IMR-90 (cell line): ENCODE results near the gene DRD3. TPM values are rescaled to one million over a fixed set of nuclear protein-coding genes. Genes with fewer than 3 reads are reported as not detected.

Source experiments
- ATAC-seq: fragments of 200-7000 bp; cut with Tn5 transposase; 2 replicates; pipeline ENCODE4 v1.9.1; 2020; ENCODE audit warnings: low read depth, mild to moderate bottlenecking, moderate library complexity
- BruUV-seq: library from RNA; stranded (reverse); fragments of 400-500 nt; replicated peaks from 2 replicates; lab custom pipeline; 2021; lab: Mats Ljungman, UMichigan
- CTCF ChIA-PET: fragments of 300-600 bp; formaldehyde crosslinking; extraction: SDS; loops from one replicate; lab custom pipeline; 2021; ENCODE audit warnings: antibody characterized with exemption; lab: Yijun Ruan, JAX
- POLR2A ChIA-PET: fragments of 300-600 bp; sonication (Branson Sonifier 250); formaldehyde crosslinking; loops from one replicate; lab custom pipeline; 2022; ENCODE audit warnings: antibody characterized with exemption; ENCODE audit not compliant: unreplicated experiment; lab: Charles Lee
- DNase-seq: peaks from one replicate; pipeline ENCODE4 v3.0.0; 2013
- H2AFZ ChIP-seq: replicated peaks from 2 replicates; pipeline ENCODE3; 2013; ENCODE audit warnings: low read length, mild to moderate bottlenecking; ENCODE audit not compliant: poor library complexity
- H2AK5ac ChIP-seq: 2 replicates; pipeline ENCODE4 v1.6.1; 2013; ENCODE audit warnings: low read depth, low read length, inconsistent platforms
- H2AK9ac ChIP-seq: replicated peaks from 2 replicates; pipeline ENCODE3; 2013; ENCODE audit warnings: mild to moderate bottlenecking, low read depth, low read length, moderate library complexity; ENCODE audit not compliant: poor library complexity
- H2BK120ac ChIP-seq: 2 replicates; pipeline ENCODE4 v1.6.1; 2013; ENCODE audit warnings: low read depth, low read length, inconsistent platforms
- H2BK15ac ChIP-seq: 3 replicates; pipeline ENCODE4 v1.6.1; 2013; ENCODE audit warnings: low read depth, low read length, inconsistent platforms
- H2BK20ac ChIP-seq: 2 replicates; pipeline ENCODE4 v1.6.1; 2013; ENCODE audit warnings: low read depth, mild to moderate bottlenecking, inconsistent platforms, low read length, moderate library complexity
- H2BK5ac ChIP-seq: 2 replicates; pipeline ENCODE4 v1.6.1; 2013; ENCODE audit warnings: mild to moderate bottlenecking, low read depth, low read length, inconsistent platforms; ENCODE audit not compliant: poor library complexity, severe bottlenecking
- H3K14ac ChIP-seq: replicated peaks from 2 replicates; pipeline ENCODE4 v1.6.1; 2013; ENCODE audit warnings: low read depth, low read length, inconsistent platforms
- H3K18ac ChIP-seq: 2 replicates; pipeline ENCODE4 v1.6.1; 2013; ENCODE audit warnings: low read depth, low read length, control low read depth
- H3K23ac ChIP-seq: 2 replicates; pipeline ENCODE4 v1.6.1; 2013; ENCODE audit warnings: low read depth, low read length, inconsistent platforms
- H3K27ac ChIP-seq: 2 replicates; pipeline ENCODE4 v1.5.1; 2013; ENCODE audit warnings: mild to moderate bottlenecking, control low read depth, low read length; ENCODE audit not compliant: insufficient read depth
- H3K27me3 ChIP-seq: 2 replicates; pipeline ENCODE4 v1.6.1; 2013; ENCODE audit warnings: low read length; ENCODE audit not compliant: control insufficient read depth, insufficient read depth
- H3K36me3 ChIP-seq: 2 replicates; pipeline ENCODE4 v1.6.1; 2013; ENCODE audit warnings: low read length, mixed read lengths; ENCODE audit not compliant: control insufficient read depth, insufficient read depth
- H3K4ac ChIP-seq: 2 replicates; pipeline ENCODE4 v1.6.1; 2013; ENCODE audit warnings: low read depth, low read length, inconsistent platforms
- H3K4me1 ChIP-seq: 2 replicates; pipeline ENCODE4 v1.6.1; 2013; ENCODE audit warnings: low read length, mixed read lengths; ENCODE audit not compliant: control insufficient read depth, insufficient read depth
- H3K4me2 ChIP-seq: 2 replicates; pipeline ENCODE4 v1.6.1; 2013; ENCODE audit warnings: low read depth, mild to moderate bottlenecking, control low read depth, low read length, moderate library complexity
- H3K4me3 ChIP-seq: 2 replicates; pipeline ENCODE4 v1.5.1; 2013; ENCODE audit warnings: low read depth, mild to moderate bottlenecking, control low read depth, low read length, moderate library complexity; ENCODE audit not compliant: insufficient read depth
- H3K56ac ChIP-seq: 2 replicates; pipeline ENCODE4 v1.6.1; 2013; ENCODE audit warnings: low read length, inconsistent platforms; ENCODE audit not compliant: insufficient read depth; ENCODE audit errors: extremely low read depth
- H3K79me1 ChIP-seq, 2 experiments: 2 replicates each; pipeline ENCODE4 v1.6.1; 2013; ENCODE audit warnings: low read length in 2 of 2, inconsistent platforms in 1 of 2, low read depth in 1 of 2
- H3K9ac ChIP-seq: 2 replicates; pipeline ENCODE4 v1.6.1; 2013; ENCODE audit warnings: low read depth, low read length, control low read depth
- H3K9me1 ChIP-seq: 2 replicates; pipeline ENCODE4 v1.6.1; 2013; ENCODE audit warnings: low read length, inconsistent platforms; ENCODE audit not compliant: insufficient read depth
- H3K9me3 ChIP-seq: 2 replicates; pipeline ENCODE4 v1.6.1; 2013; ENCODE audit warnings: low read length; ENCODE audit not compliant: control insufficient read depth, insufficient read depth
- H4K20me1 ChIP-seq: 2 replicates; pipeline ENCODE4 v1.6.1; 2013; ENCODE audit warnings: low read length, inconsistent platforms; ENCODE audit not compliant: insufficient read depth
- H4K5ac ChIP-seq: 2 replicates; pipeline ENCODE4 v1.6.1; 2013; ENCODE audit warnings: mild to moderate bottlenecking, low read depth, low read length, control low read depth
- H4K8ac ChIP-seq, 2 experiments: 2 replicates each; pipeline ENCODE4 v1.6.1; 2013; ENCODE audit warnings: low read depth in 2 of 2, low read length in 2 of 2, control low read depth in 1 of 2, inconsistent platforms in 1 of 2
- H4K91ac ChIP-seq: 2 replicates; pipeline ENCODE4 v1.6.1; 2013; ENCODE audit warnings: low read depth, low read length, inconsistent platforms; ENCODE audit not compliant: insufficient read depth
- BHLHE40 ChIP-seq: fragments of 150-350 bp; IDR thresholded peaks from 2 replicates; pipeline ENCODE4 v1.6.1; 2016; ENCODE audit warnings: mild to moderate bottlenecking, low read depth, low read length
- CEBPB ChIP-seq: IDR thresholded peaks from 2 replicates; pipeline ENCODE4 v1.6.1; 2012; ENCODE audit warnings: low read depth, low read length, improper control_type of control experiment
- CHD1 ChIP-seq: IDR thresholded peaks from 2 replicates; pipeline ENCODE4 v1.6.1; 2012; ENCODE audit warnings: low read depth, low read length, improper control_type of control experiment
- FOS ChIP-seq: fragments of 150-350 bp; IDR thresholded peaks from 2 replicates; pipeline ENCODE4 v1.6.1; 2016; ENCODE audit warnings: low read depth, low read length
- MAFK ChIP-seq: IDR thresholded peaks from 2 replicates; pipeline ENCODE4 v1.6.1; 2012; ENCODE audit warnings: low read depth, low read length, improper control_type of control experiment
- MAZ ChIP-seq: IDR thresholded peaks from 2 replicates; pipeline ENCODE4 v1.6.1; 2012; ENCODE audit warnings: low read depth, mild to moderate bottlenecking, low read length, improper control_type of control experiment, moderate library complexity, borderline replicate concordance
- MXI1 ChIP-seq: IDR thresholded peaks from 2 replicates; pipeline ENCODE4 v1.6.1; 2012; ENCODE audit warnings: low read depth, mild to moderate bottlenecking, low read length, moderate library complexity, borderline replicate concordance
- NFE2L2 ChIP-seq: fragments of 150-350 bp; IDR thresholded peaks from 2 replicates; pipeline ENCODE4 v1.6.1; 2016; ENCODE audit warnings: low read depth, mild to moderate bottlenecking, low read length
- POLR2A ChIP-seq: IDR thresholded peaks from 2 replicates; pipeline ENCODE4 v1.6.1; 2012; ENCODE audit warnings: mild to moderate bottlenecking, low read depth, low read length
- RAD21 ChIP-seq: IDR thresholded peaks from 2 replicates; pipeline ENCODE4 v1.6.1; 2012; ENCODE audit warnings: low read length, improper control_type of control experiment
- RCOR1 ChIP-seq: IDR thresholded peaks from 2 replicates; pipeline ENCODE4 v1.6.1; 2012; ENCODE audit warnings: mild to moderate bottlenecking, low read length, improper control_type of control experiment; ENCODE audit not compliant: insufficient replicate concordance
- RFX5 ChIP-seq: IDR thresholded peaks from 2 replicates; pipeline ENCODE4 v1.8.0; 2012; ENCODE audit warnings: low read depth, mild to moderate bottlenecking, low read length, moderate library complexity
- SMC3 ChIP-seq: fragments of 150-350 bp; IDR thresholded peaks from 2 replicates; pipeline ENCODE4 v1.6.1; 2016; ENCODE audit warnings: low read depth, mild to moderate bottlenecking, antibody characterized with exemption, low read length, moderate library complexity
- WGBS, 2 experiments: methylation state at CpG; one replicate each; pipeline versions ENCODE4 v1.1.5 to v1.1.7; 2013; ENCODE audit warnings: missing lambda C conversion rate in 2 of 2; ENCODE audit not compliant: insufficient read length in 1 of 2; ENCODE audit errors: extremely low coverage in 2 of 2; 5-methylcytosine and 5-hydroxymethylcytosine counted together
- dilution Hi-C: fragments of 300-500 bp; cut with HindIII; formaldehyde crosslinking; loops from one replicate; pipeline ENCODE4 v1.14.3; 2018; ENCODE audit warnings: low sequenced_read_pairs; ENCODE audit not compliant: unreplicated experiment
- in situ Hi-C: fragments of 300-500 bp; cut with MboI; formaldehyde crosslinking; loops from 3 replicates; pipeline ENCODE4 v1.14.3; 2019; ENCODE audit warnings: low sequenced_read_pairs, inconsistent platforms, mixed read lengths
- intact Hi-C: fragments of 100-400 bp; cut with micrococcal nuclease; formaldehyde crosslinking; loops from 2 replicates; pipeline ENCODE4 v1.10.0; 2022
- polyA plus RNA-seq, 3 experiments: library from polyadenylated mRNA; depleted of rRNA; stranded (reverse); fragments of >200 nt; gene quantifications; 2 replicates each; pipeline ENCODE4 v1.2.3, GENCODE V29; 2012; ENCODE audit warnings: low replicate concordance in 1 of 3
- total RNA-seq: library from RNA; depleted of rRNA; stranded (reverse); fragments of >200 nt; gene quantifications from 2 replicates; pipeline ENCODE4 v1.2.3, GENCODE V29; 2012
- TF ChIP-seq, protein P1 (sequence below): fragments of 150-350 bp; IDR thresholded peaks from 2 replicates; pipeline ENCODE4 v1.6.1; 2016; ENCODE audit warnings: low read depth, mild to moderate bottlenecking, low read length, moderate library complexity, borderline replicate concordance
- TF ChIP-seq, protein P2 (sequence below): fragments of 150-350 bp; IDR thresholded peaks from 2 replicates; pipeline ENCODE4 v1.6.1; 2017; ENCODE audit warnings: mild to moderate bottlenecking, antibody characterized with exemption, low read length, low read depth
- TF ChIP-seq, protein P3 (sequence below): conservative IDR thresholded peaks from 2 replicates; pipeline ENCODE4 v1.5.1; 2012; ENCODE audit warnings: mild to moderate bottlenecking, low read depth, low read length, improper control_type of control experiment

DRD3 gene
- total and polyA plus RNA-seq, 2 of the 4 experiments (the other 2 are of a cell fraction), result not detected

GRCh38 chr3:114095796-114096195 is 83.1 kb downstream of the DRD3 start:
- TF ChIP-seq RFX5, result no peak
- no peak for TF ChIP-seq FOS
- no peak for TF ChIP-seq MAZ
- TF ChIP-seq, protein P1, sequence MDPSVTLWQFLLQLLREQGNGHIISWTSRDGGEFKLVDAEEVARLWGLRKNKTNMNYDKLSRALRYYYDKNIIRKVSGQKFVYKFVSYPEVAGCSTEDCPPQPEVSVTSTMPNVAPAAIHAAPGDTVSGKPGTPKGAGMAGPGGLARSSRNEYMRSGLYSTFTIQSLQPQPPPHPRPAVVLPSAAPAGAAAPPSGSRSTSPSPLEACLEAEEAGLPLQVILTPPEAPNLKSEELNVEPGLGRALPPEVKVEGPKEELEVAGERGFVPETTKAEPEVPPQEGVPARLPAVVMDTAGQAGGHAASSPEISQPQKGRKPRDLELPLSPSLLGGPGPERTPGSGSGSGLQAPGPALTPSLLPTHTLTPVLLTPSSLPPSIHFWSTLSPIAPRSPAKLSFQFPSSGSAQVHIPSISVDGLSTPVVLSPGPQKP, result no peak
- TF ChIP-seq RCOR1, result no peak
- TF ChIP-seq, protein P2, sequence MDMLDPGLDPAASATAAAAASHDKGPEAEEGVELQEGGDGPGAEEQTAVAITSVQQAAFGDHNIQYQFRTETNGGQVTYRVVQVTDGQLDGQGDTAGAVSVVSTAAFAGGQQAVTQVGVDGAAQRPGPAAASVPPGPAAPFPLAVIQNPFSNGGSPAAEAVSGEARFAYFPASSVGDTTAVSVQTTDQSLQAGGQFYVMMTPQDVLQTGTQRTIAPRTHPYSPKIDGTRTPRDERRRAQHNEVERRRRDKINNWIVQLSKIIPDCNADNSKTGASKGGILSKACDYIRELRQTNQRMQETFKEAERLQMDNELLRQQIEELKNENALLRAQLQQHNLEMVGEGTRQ, result no peak
- no peak for TF ChIP-seq MAFK
- TF ChIP-seq CEBPB, result no peak
- TF ChIP-seq SMC3, result no peak
- TF ChIP-seq POLR2A, result no peak
- TF ChIP-seq RAD21, result no peak
- TF ChIP-seq MXI1, result no peak
- TF ChIP-seq CHD1, result no peak
- TF ChIP-seq, protein P3, sequence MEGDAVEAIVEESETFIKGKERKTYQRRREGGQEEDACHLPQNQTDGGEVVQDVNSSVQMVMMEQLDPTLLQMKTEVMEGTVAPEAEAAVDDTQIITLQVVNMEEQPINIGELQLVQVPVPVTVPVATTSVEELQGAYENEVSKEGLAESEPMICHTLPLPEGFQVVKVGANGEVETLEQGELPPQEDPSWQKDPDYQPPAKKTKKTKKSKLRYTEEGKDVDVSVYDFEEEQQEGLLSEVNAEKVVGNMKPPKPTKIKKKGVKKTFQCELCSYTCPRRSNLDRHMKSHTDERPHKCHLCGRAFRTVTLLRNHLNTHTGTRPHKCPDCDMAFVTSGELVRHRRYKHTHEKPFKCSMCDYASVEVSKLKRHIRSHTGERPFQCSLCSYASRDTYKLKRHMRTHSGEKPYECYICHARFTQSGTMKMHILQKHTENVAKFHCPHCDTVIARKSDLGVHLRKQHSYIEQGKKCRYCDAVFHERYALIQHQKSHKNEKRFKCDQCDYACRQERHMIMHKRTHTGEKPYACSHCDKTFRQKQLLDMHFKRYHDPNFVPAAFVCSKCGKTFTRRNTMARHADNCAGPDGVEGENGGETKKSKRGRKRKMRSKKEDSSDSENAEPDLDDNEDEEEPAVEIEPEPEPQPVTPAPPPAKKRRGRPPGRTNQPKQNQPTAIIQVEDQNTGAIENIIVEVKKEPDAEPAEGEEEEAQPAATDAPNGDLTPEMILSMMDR, result no peak
- TF ChIP-seq BHLHE40, result no peak
- TF ChIP-seq NFE2L2, result no peak
- no peak overlapping the region for H2AK9ac ChIP-seq
- dilution Hi-C loops, result no loop called here
- no peak overlapping the region for H2BK5ac ChIP-seq
- no peak overlapping the region for H2AFZ ChIP-seq
- H3K56ac ChIP-seq, result no peak overlapping the region
- ATAC-seq (no peak), DNase-seq (no peak)
- in situ Hi-C loops, result no loop called here
- intact Hi-C loops, result no loop called here
- no peak overlapping the region for H4K8ac ChIP-seq
- H3K36me3 ChIP-seq, result no peaks in the 10 kb centered on the region
- no peak overlapping the region for H3K4ac ChIP-seq
- H3K79me1 ChIP-seq, result no peaks in the 10 kb centered on the region
- no TSS peak for BruUV-seq
- ChIA-PET CTCF (no interaction called here), POLR2A (no interaction called here)
- no peaks in the 10 kb centered on the region for H4K20me1 ChIP-seq
- H3K9ac ChIP-seq, result no peak overlapping the region
- H3K27ac ChIP-seq, result no peak overlapping the region
- H3K9me1 ChIP-seq, result no peaks in the 10 kb centered on the region; the same call in 1 of the 2 replicates
- H2BK15ac ChIP-seq, result no peak overlapping the region
- no peak overlapping the region for H3K14ac ChIP-seq
- no peak overlapping the region for H3K23ac ChIP-seq
- no peak overlapping the region for H4K91ac ChIP-seq
- H3K9me3 ChIP-seq, result no peaks in the 10 kb centered on the region
- no peak overlapping the region for H3K18ac ChIP-seq
- H2BK120ac ChIP-seq, result no peak overlapping the region
- H3K4me3 ChIP-seq, result no peak overlapping the region
- H2AK5ac ChIP-seq, result no peak overlapping the region
- peaks cover 3% of the 10 kb centered on the region; the same call in 1 of the 2 replicates for H3K4me1 ChIP-seq
- H2BK20ac ChIP-seq, result no peak overlapping the region
- no peak overlapping the region for H3K4me2 ChIP-seq
- no CpG with 5 or more reads among the region's 3 CpGs for WGBS, 2 experiments
- no peak overlapping the region for H4K5ac ChIP-seq
- H3K27me3 ChIP-seq, result no peaks in the 10 kb centered on the region
